SK-N-SH (cell line): ENCODE measurements around the gene CD34. TPM values are rescaled to one million over a fixed set of nuclear protein-coding genes. Genes with fewer than 3 reads are reported as not detected.
"Not testable (repeated sequence)": the region's sequence is repeated elsewhere in the genome, so short reads cannot be mapped to it uniquely, and the experiment has no call there.

Experiments used
- CTCF ChIA-PET: fragments of 300-600, 350-600 bp; formaldehyde crosslinking; extraction: SDS; loops from one replicate; lab custom pipeline; 2021; lab: Yijun Ruan, JAX
- POLR2A ChIA-PET: fragments of 350-600 bp; sonication (Branson Sonifier 250); formaldehyde crosslinking; extraction: SDS; loops from one replicate; lab custom pipeline; 2020; ENCODE audit warnings: antibody characterized with exemption, inconsistent platforms; lab: Yijun Ruan, JAX
- DNase-seq: peaks from one replicate; pipeline ENCODE4 v3.0.0; 2012
- H2AFZ ChIP-seq: fragments of 200-600 bp; sonication (generic); 2 replicates; pipeline ENCODE4 v1.8.1; 2016; ENCODE audit warnings: antibody characterized with exemption, mild to moderate bottlenecking, low read depth
- H3F3A ChIP-seq: fragments of 200-600 bp; sonication (generic); replicated peaks from 2 replicates; pipeline ENCODE3; 2016; ENCODE audit warnings: antibody characterized with exemption, mild to moderate bottlenecking; ENCODE audit not compliant: insufficient read depth
- H3K27ac ChIP-seq, 2 experiments: fragments of 200-500 bp in 1 of 2; fragments of 200-600 bp in 1 of 2; sonication (Bioruptor generic) in 1 of 2; sonication (generic), shearing (Covaris generic) in 1 of 2; 2 replicates each; pipeline versions ENCODE4 v1.5.1 to v1.6.1; 2014 to 2016; ENCODE audit warnings: low read depth in 2 of 2, inconsistent platforms in 1 of 2, low read length in 1 of 2, mild to moderate bottlenecking in 1 of 2, mixed read lengths in 1 of 2
- H3K27me3 ChIP-seq: fragments of 200-600 bp; sonication (generic), shearing (Covaris generic); 2 replicates; pipeline ENCODE4 v1.6.1; 2016; ENCODE audit warnings: mixed run types; ENCODE audit not compliant: insufficient read depth
- H3K36me3 ChIP-seq, 2 experiments: fragments of 200-500 bp in 1 of 2; fragments of 200-600 bp in 1 of 2; sonication (Bioruptor generic) in 1 of 2; sonication (generic) in 1 of 2; replicated peaks in 1 of 2; 2 replicates each; pipeline versions ENCODE3 to v1.5.1; 2014 to 2016; ENCODE audit warnings: low read length in 1 of 2, mild to moderate bottlenecking in 1 of 2; ENCODE audit not compliant: insufficient read depth in 2 of 2, control insufficient read depth in 1 of 2
- H3K4me1 ChIP-seq, 2 experiments: fragments of 200-500 bp in 1 of 2; fragments of 200-600 bp in 1 of 2; sonication (Bioruptor generic) in 1 of 2; sonication (generic), shearing (Covaris generic) in 1 of 2; 2 replicates each; pipeline versions ENCODE4 v1.5.1 to v1.6.1; 2014 to 2016; ENCODE audit warnings: low read depth in 1 of 2, low read length in 1 of 2, mixed run types in 1 of 2; ENCODE audit not compliant: insufficient read depth in 2 of 2, control insufficient read depth in 1 of 2
- H3K4me2 ChIP-seq: fragments of 200-600 bp; sonication (generic), shearing (Covaris generic); 2 replicates; pipeline ENCODE4 v1.6.1; 2017; ENCODE audit warnings: mixed run types
- H3K4me3 ChIP-seq, 2 experiments: fragments of 200-500 bp in 1 of 2; fragments of 200-600 bp in 1 of 2; sonication (Bioruptor generic) in 1 of 2; sonication (generic), shearing (Covaris generic) in 1 of 2; 2 replicates each; pipeline versions ENCODE4 v1.5.1 to v1.8.1; 2014 to 2016; ENCODE audit warnings: low read depth in 2 of 2, inconsistent platforms in 1 of 2, low read length in 1 of 2, mild to moderate bottlenecking in 1 of 2, mixed read lengths in 1 of 2, moderate library complexity in 1 of 2
- H3K79me2 ChIP-seq: fragments of 200-600 bp; sonication (generic); 2 replicates; pipeline ENCODE4 v1.8.1; 2017; ENCODE audit warnings: mild to moderate bottlenecking; ENCODE audit not compliant: insufficient read depth
- H3K9ac ChIP-seq: fragments of 200-600 bp; sonication (generic); 2 replicates; pipeline ENCODE4 v1.6.1; 2017; ENCODE audit warnings: mixed run types
- H3K9me2 ChIP-seq: fragments of 200-600 bp; sonication (generic); 2 replicates; pipeline ENCODE4 v1.6.1; 2017; ENCODE audit warnings: mixed run types
- H3K9me3 ChIP-seq: fragments of 200-600 bp; sonication (generic); 2 replicates; pipeline ENCODE4 v1.6.1; 2017; ENCODE audit warnings: mixed run types, mild to moderate bottlenecking, moderate library complexity
- H4K20me1 ChIP-seq: fragments of 200-600 bp; sonication (generic); 2 replicates; pipeline ENCODE4 v1.6.1; 2017; ENCODE audit warnings: mild to moderate bottlenecking, mixed run types; ENCODE audit not compliant: insufficient read depth
- ELF1 ChIP-seq: IDR thresholded peaks from 2 replicates; pipeline ENCODE4 v1.4.0; 2012
- FOXM1 ChIP-seq: IDR thresholded peaks from 2 replicates; pipeline ENCODE4 v1.4.0; 2012; ENCODE audit warnings: low read depth, mild to moderate bottlenecking
- GATA2 ChIP-seq: sonication (generic); formaldehyde crosslinking; IDR thresholded peaks from 2 replicates; pipeline ENCODE4 v1.5.0; 2020; ENCODE audit warnings: mild to moderate bottlenecking, missing genetic modification reagents
- MEF2A ChIP-seq: IDR thresholded peaks from 2 replicates; pipeline ENCODE4 v1.4.0; 2012; ENCODE audit warnings: low read depth, borderline replicate concordance
- MXI1 ChIP-seq: IDR thresholded peaks from 2 replicates; pipeline ENCODE4 v1.6.1; 2012; ENCODE audit warnings: mild to moderate bottlenecking, low read depth, low read length, improper control_type of control experiment
- NFIC ChIP-seq: IDR thresholded peaks from 2 replicates; pipeline ENCODE4 v1.4.0; 2012; ENCODE audit warnings: borderline replicate concordance
- POLR2AphosphoS5 ChIP-seq: IDR thresholded peaks from 2 replicates; pipeline ENCODE4 v1.6.1; 2012; ENCODE audit warnings: low read depth, low read length
- RAD21 ChIP-seq: IDR thresholded peaks from 2 replicates; pipeline ENCODE4 v1.6.1; 2012; ENCODE audit warnings: mild to moderate bottlenecking, low read length
- RFX5 ChIP-seq: IDR thresholded peaks from 2 replicates; pipeline ENCODE4 v1.6.1; 2012; ENCODE audit warnings: mild to moderate bottlenecking, improper control_type of control experiment, low read length
- SMC3 ChIP-seq: IDR thresholded peaks from 2 replicates; pipeline ENCODE4 v1.6.1; 2012; ENCODE audit warnings: low read depth, low read length, improper control_type of control experiment
- TCF12 ChIP-seq: IDR thresholded peaks from 2 replicates; pipeline ENCODE4 v1.4.0; 2012
- USF2 ChIP-seq: fragments of 150-350 bp; IDR thresholded peaks from 2 replicates; pipeline ENCODE4 v1.6.1; 2017; ENCODE audit warnings: antibody characterized with exemption, low read length, low read depth, borderline replicate concordance
- WGBS: methylation state at CpG from one replicate; pipeline ENCODE4 v1.1.6; 2017; ENCODE audit warnings: low lambda C conversion rate; 5-methylcytosine and 5-hydroxymethylcytosine counted together
- polyA plus RNA-seq, 3 experiments: library from polyadenylated mRNA; depleted of rRNA; stranded (reverse); fragments of >200 nt; gene quantifications; 2 replicates each; pipeline ENCODE4 v1.2.3, GENCODE V29; 2012
- TF ChIP-seq, protein P1 (sequence below): fragments of 200-600 bp; sonication (generic); IDR thresholded peaks from 2 replicates; pipeline ENCODE4 v1.6.1; 2017; ENCODE audit warnings: antibody characterized with exemption, mild to moderate bottlenecking, moderate library complexity

The CD34 gene
- polyA plus RNA-seq, 1 of the 3 experiments (the other 2 are of a cell fraction), result 0.59 TPM

DNA sequence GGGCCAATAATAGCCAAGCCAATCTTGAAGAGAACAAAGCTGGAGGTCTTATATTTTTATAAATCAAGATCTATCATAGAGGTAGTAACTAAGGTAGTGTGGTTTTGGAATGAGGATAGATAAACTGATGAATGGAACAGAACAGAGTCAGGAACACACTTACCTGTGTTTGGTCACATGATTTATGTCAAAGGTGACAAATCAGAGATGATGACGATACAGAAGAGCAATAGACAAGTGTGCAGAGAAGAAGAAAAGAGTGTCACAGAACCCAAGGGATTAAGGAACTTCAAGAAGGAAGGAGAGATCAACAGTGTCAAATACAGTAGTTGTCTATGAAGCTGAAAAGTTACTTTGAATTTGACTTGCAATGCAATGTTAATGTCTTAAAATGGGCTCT, 16.1 kb upstream of the CD34 start:
- no peak for DNase-seq
- no peaks in the 10 kb centered on the region for H3F3A ChIP-seq
- H3K4me3 ChIP-seq, result no peak overlapping the region
- WGBS, result 24% methylated on average over 1 of the region's 1 CpG
- peaks cover 0 to 4% of the 10 kb centered on the region in 2 experiments; a peak in 1 of 4 replicates for H3K4me1 ChIP-seq
- no peaks in the 10 kb centered on the region for H3K79me2 ChIP-seq
- H3K4me2 ChIP-seq, result no peak overlapping the region
- TF ChIP-seq SMC3 (no peak), MEF2A (no peak), ELF1 (no peak), FOXM1 (no peak), TCF12 (no peak), NFIC (no peak), RAD21 (no peak), POLR2AphosphoS5 (no peak), GATA2 (CRISPR knock-in tag) (no peak), RFX5 (no peak), USF2 (no peak), MXI1 (no peak)
- TF ChIP-seq, protein P1, sequence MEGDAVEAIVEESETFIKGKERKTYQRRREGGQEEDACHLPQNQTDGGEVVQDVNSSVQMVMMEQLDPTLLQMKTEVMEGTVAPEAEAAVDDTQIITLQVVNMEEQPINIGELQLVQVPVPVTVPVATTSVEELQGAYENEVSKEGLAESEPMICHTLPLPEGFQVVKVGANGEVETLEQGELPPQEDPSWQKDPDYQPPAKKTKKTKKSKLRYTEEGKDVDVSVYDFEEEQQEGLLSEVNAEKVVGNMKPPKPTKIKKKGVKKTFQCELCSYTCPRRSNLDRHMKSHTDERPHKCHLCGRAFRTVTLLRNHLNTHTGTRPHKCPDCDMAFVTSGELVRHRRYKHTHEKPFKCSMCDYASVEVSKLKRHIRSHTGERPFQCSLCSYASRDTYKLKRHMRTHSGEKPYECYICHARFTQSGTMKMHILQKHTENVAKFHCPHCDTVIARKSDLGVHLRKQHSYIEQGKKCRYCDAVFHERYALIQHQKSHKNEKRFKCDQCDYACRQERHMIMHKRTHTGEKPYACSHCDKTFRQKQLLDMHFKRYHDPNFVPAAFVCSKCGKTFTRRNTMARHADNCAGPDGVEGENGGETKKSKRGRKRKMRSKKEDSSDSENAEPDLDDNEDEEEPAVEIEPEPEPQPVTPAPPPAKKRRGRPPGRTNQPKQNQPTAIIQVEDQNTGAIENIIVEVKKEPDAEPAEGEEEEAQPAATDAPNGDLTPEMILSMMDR, result no peak
- no peak overlapping the region for H3K9ac ChIP-seq
- H3K9me2 ChIP-seq, result no peaks in the 10 kb centered on the region
- no peaks in the 10 kb centered on the region for H3K36me3 ChIP-seq
- no peak overlapping the region for H3K27ac ChIP-seq
- H3K27me3 ChIP-seq, result peaks cover 5% of the 10 kb centered on the region; the same call in 1 of the 2 replicates
- ChIA-PET POLR2A (no interaction called here), CTCF (interaction anchor here (2.6 kb wide), 1 partner anchor 36 kb away, joined by 10 read pairs; no protein-coding TSS in a partner anchor)
- no peaks in the 10 kb centered on the region for H3K9me3 ChIP-seq
- H4K20me1 ChIP-seq, result no peaks in the 10 kb centered on the region
- H2AFZ ChIP-seq, result no peak overlapping the region

DNA sequence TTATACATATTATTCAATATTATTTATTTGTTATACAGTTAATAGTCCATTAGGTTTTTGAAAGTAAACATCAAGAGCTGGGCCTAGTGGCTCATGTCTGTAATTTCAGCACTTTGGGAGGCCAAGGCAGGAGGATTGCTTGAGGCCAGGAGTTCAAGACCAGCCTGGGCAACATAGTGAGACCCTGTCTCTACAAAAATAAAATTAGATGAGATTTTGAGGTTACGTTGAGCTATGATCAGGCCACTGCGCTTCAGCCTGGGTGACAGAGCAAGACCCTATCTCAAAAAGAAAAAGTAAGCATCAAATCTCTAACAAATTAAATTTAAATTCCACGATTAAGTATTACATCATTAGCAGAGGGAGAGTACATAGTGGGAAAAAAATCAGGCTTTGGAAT, 15.0 kb upstream of the CD34 start:
- not testable (repeated sequence) for H3K27ac ChIP-seq, H3K36me3 ChIP-seq, H3K4me2 ChIP-seq, H2AFZ ChIP-seq, H3F3A ChIP-seq, H4K20me1 ChIP-seq, H3K27me3 ChIP-seq, H3K9me3 ChIP-seq, H3K9ac ChIP-seq, H3K4me3 ChIP-seq, DNase-seq, H3K9me2 ChIP-seq, H3K79me2 ChIP-seq, H3K4me1 ChIP-seq
- WGBS, result 69% methylated on average over 3 of the region's 3 CpGs
- ChIA-PET POLR2A (interaction anchor here (0.6 kb wide), 1 partner anchor 290 kb away, joined by 3 read pairs; no protein-coding TSS in a partner anchor), CTCF (interaction anchor here (0.9 to 2.6 kb wide), 2 partner anchors 37 to 41 kb away, joined by 3 to 10 read pairs; no protein-coding TSS in a partner anchor)
